Caki2 (cell line): ENCODE data around the gene ANGEL1. TPM values are rescaled to one million over a fixed set of nuclear protein-coding genes. Genes with fewer than 3 reads are reported as not detected.

Source experiments
- DNase-seq: peaks from one replicate; pipeline ENCODE4 v3.0.0-alpha.2; 2015; ENCODE audit warnings: low read depth
- in situ Hi-C: cut with HindIII; loops from 2 replicates; pipeline ENCODE4 v1.10.0; 2016; ENCODE audit warnings: low sequenced_read_pairs, low pct_unique_long_range_greater_than_20kb, mixed read lengths
- total RNA-seq: library from RNA; depleted of rRNA; stranded (reverse); fragments of >200 nt; shearing (Covaris generic); gene quantifications from 2 replicates; pipeline ENCODE4 v1.2.3, GENCODE V29; 2014; ENCODE audit warnings: low replicate concordance; rRNA removed

Gene ANGEL1
- 4.4 and 11.8 TPM in 2 replicates for total RNA-seq

- in situ Hi-C loops: no loop called here
- DNase-seq: peak; percentile 90
These were observed at the start of gene ANGEL1 for GRCh38 chr14:76812422-76813383. ANGEL1 (minus strand) TSS chr14:76812882; CDS start chr14:76812827, 55 bp downstream.

- no peak for DNase-seq
- in situ Hi-C loops: no loop called here
These were observed 49.0 kb upstream of the ANGEL1 start for GRCh38 chr14:76861574-76862255.

GRCh38 chr14:76856769-76857168 lies 44.1 kb upstream of the ANGEL1 start:
- DNase-seq: no peak
- in situ Hi-C loops: no loop called here

- DNase-seq: no peak
- in situ Hi-C loops: no loop called here
These were observed 42.4 kb upstream of the ANGEL1 start for GRCh38 chr14:76855066-76855465.

- DNase-seq: no peak
- in situ Hi-C loops: no loop called here
These were observed 36.2 kb upstream of the ANGEL1 start for GRCh38 chr14:76848879-76849278.

- in situ Hi-C loops: no loop called here
These were observed 33.8 kb upstream of the ANGEL1 start for GRCh38 chr14:76846331-76847047.

GRCh38 chr14:76844223-76844622 lies 31.5 kb upstream of the ANGEL1 start:
- no peak for DNase-seq
- in situ Hi-C loops: no loop called here

More at GRCh38 chr14:76846331-76847047, 33.8 kb upstream of the ANGEL1 start:
- no peak for DNase-seq

- DNase-seq: no peak
- in situ Hi-C loops: no loop called here
These were observed 29.7 kb upstream of the ANGEL1 start for GRCh38 chr14:76842414-76842813.

- in situ Hi-C loops: no loop called here
These were observed 24.8 kb upstream of the ANGEL1 start for GRCh38 chr14:76837524-76837923.

GRCh38 chr14:76836029-76836630 lies 23.4 kb upstream of the ANGEL1 start:
- in situ Hi-C loops: no loop called here
- no peak for DNase-seq

More at GRCh38 chr14:76837524-76837923, 24.8 kb upstream of the ANGEL1 start:
- no peak for DNase-seq

- in situ Hi-C loops: no loop called here
- DNase-seq: no peak
These were observed 21.6 kb upstream of the ANGEL1 start for GRCh38 chr14:76834241-76834661.

- in situ Hi-C loops: no loop called here
- DNase-seq: no peak
These were observed 20.3 kb upstream of the ANGEL1 start for GRCh38 chr14:76833011-76833410.

- no peak for DNase-seq
- in situ Hi-C loops: no loop called here
These were observed 19.9 kb upstream of the ANGEL1 start for GRCh38 chr14:76832503-76832988.

GRCh38 chr14:76830556-76830955 lies 17.9 kb upstream of the ANGEL1 start:
- DNase-seq: no peak
- in situ Hi-C loops: no loop called here

GRCh38 chr14:76829650-76830421 lies 17.2 kb upstream of the ANGEL1 start:
- in situ Hi-C loops: no loop called here
- no peak for DNase-seq

- DNase-seq: no peak
- in situ Hi-C loops: no loop called here
These were observed 16.3 kb upstream of the ANGEL1 start for GRCh38 chr14:76829013-76829365.

- in situ Hi-C loops: no loop called here
- DNase-seq: no peak
These were observed 15.8 kb upstream of the ANGEL1 start for GRCh38 chr14:76828339-76829012.
